NB4 (cell line): Measurements from ENCODE around the gene BTBD9.

ENCODE experiments used
- CTCF ChIP-seq: IDR thresholded peaks from one replicate; pipeline ENCODE4 v1.5.1; 2012; ENCODE audit warnings: low read depth, low read length
- MAX ChIP-seq: IDR thresholded peaks from 2 replicates; pipeline ENCODE4 v1.6.1; 2011; ENCODE audit warnings: low read depth, low read length
- MYC ChIP-seq: IDR thresholded peaks from 2 replicates; pipeline ENCODE4 v1.6.1; 2011; ENCODE audit warnings: low read depth, low read length
- POLR2A ChIP-seq: IDR thresholded peaks from 2 replicates; pipeline ENCODE4 v1.6.1; 2011; ENCODE audit warnings: mild to moderate bottlenecking; ENCODE audit not compliant: insufficient read length; ENCODE audit errors: extremely low read depth

- TF ChIP-seq POLR2A (no peak), CTCF (no peak), MAX (no peak), MYC (no peak)
Measured at GRCh38 chr6:38555606-38556005, 84.1 kb downstream of the BTBD9 start.
